GM13977 (cell line): ENCODE results near the gene RPL3.

Source experiments
- DNase-seq: peaks from one replicate; pipeline ENCODE4 v3.0.0; 2012; ENCODE audit warnings: low spot score
- CTCF ChIP-seq: IDR thresholded peaks from 2 replicates; pipeline ENCODE4 v1.5.1; 2012; ENCODE audit warnings: mild to moderate bottlenecking, control low read depth; ENCODE audit not compliant: insufficient read depth; ENCODE audit errors: extremely low read depth, missing control alignments
- in situ Hi-C: fragments of 300-500 bp; cut with MboI; formaldehyde crosslinking; loops from one replicate; pipeline ENCODE4 v1.12.0; 2022; ENCODE audit warnings: low sequenced_read_pairs, low pct_unique_long_range_greater_than_20kb, mixed read lengths, inconsistent platforms; ENCODE audit not compliant: unreplicated experiment

RPL3 gene

GRCh38 chr22:39269095-39269790 is 50.2 kb downstream of the RPL3 start:
- no peak for DNase-seq
- no peak for TF ChIP-seq CTCF
- in situ Hi-C loops = no loop called here

GRCh38 chr22:39268645-39269044 is 50.8 kb downstream of the RPL3 start:
- no peak for DNase-seq
- in situ Hi-C loops = no loop called here
- no peak for TF ChIP-seq CTCF

GRCh38 chr22:39267974-39268373 is 51.4 kb downstream of the RPL3 start:
- no peak for DNase-seq
- no peak for TF ChIP-seq CTCF
- in situ Hi-C loops = no loop called here

GRCh38 chr22:39266398-39267030 is 52.9 kb downstream of the RPL3 start:
- peak; percentile 86 for DNase-seq
- in situ Hi-C loops = no loop called here
- no peak for TF ChIP-seq CTCF

- in situ Hi-C loops = no loop called here
- TF ChIP-seq CTCF = no peak
- DNase-seq = no peak
Observed at GRCh38 chr22:39265143-39265886, 54.1 kb downstream of the RPL3 start.

GRCh38 chr22:39264349-39265038 is 54.9 kb downstream of the RPL3 start:
- TF ChIP-seq CTCF = no peak
- in situ Hi-C loops = no loop called here
- no peak for DNase-seq
